Endothelial cell (in vitro differentiated cells): ENCODE results near the gene THYN1. TPM values are rescaled to one million over a fixed set of nuclear protein-coding genes. Genes with fewer than 3 reads are reported as not detected.

Experiments
- DNase-seq: peaks from one replicate; pipeline ENCODE4 v3.0.0; 2021; ENCODE audit warnings: low spot score
- H3K27ac Mint-ChIP-seq: one replicate; pipeline ENCODE4 v1.8.0; 2021; ENCODE audit warnings: mixed read lengths, inconsistent platforms; ENCODE audit not compliant: unreplicated experiment
- H3K27me3 Mint-ChIP-seq: one replicate; pipeline ENCODE4 v1.8.0; 2021; ENCODE audit warnings: mild to moderate bottlenecking, moderate library complexity, mixed read lengths, inconsistent platforms; ENCODE audit not compliant: unreplicated experiment
- H3K36me3 Mint-ChIP-seq: one replicate; pipeline ENCODE4 v1.8.0; 2021; ENCODE audit warnings: mild to moderate bottlenecking, low read depth, mixed read lengths, inconsistent platforms; ENCODE audit not compliant: unreplicated experiment
- H3K4me1 Mint-ChIP-seq: one replicate; pipeline ENCODE4 v1.8.0; 2021; ENCODE audit warnings: mild to moderate bottlenecking, mixed read lengths, inconsistent platforms; ENCODE audit not compliant: unreplicated experiment
- H3K4me3 Mint-ChIP-seq: one replicate; pipeline ENCODE4 v1.8.0; 2021; ENCODE audit warnings: mild to moderate bottlenecking, mixed read lengths, inconsistent platforms; ENCODE audit not compliant: unreplicated experiment
- H3K9me3 Mint-ChIP-seq: one replicate; pipeline ENCODE4 v1.8.0; 2021; ENCODE audit warnings: mixed read lengths, inconsistent platforms; ENCODE audit not compliant: unreplicated experiment
- CTCF ChIP-seq: fragments of 200-600 bp; sonication (generic); IDR thresholded peaks from one replicate; pipeline ENCODE4 v1.5.0; 2021; ENCODE audit warnings: antibody characterized with exemption; ENCODE audit not compliant: unreplicated experiment
- total RNA-seq: library from RNA; stranded (reverse); fragmentation: NEBNext Ultra II Directional; extraction: Animal tissue kit (Norgen Biotek cat#: 25700); gene quantifications from one replicate; pipeline ENCODE4 v1.2.1, GENCODE V29; 2021; ENCODE audit not compliant: unreplicated experiment

Gene THYN1
- total RNA-seq, 1 donor from 2014 or later: 42.5 TPM

GRCh38 chr11:134224710-134225664, 28.2 kb downstream of the THYN1 start:
- Mint-ChIP-seq H3K4me1 (peaks cover 58% of the 10 kb centered on the region), H3K4me3 (peak overlapping the region; percentile 98), H3K36me3 (peaks cover 26% of the 10 kb centered on the region), H3K9me3 (no peaks in the 10 kb centered on the region), H3K27me3 (peaks cover 12% of the 10 kb centered on the region), H3K27ac (peak overlapping the region; percentile 79)
- TF ChIP-seq CTCF: no peak
- DNase-seq: peak; percentile 50

- Mint-ChIP-seq H3K27me3 (peaks cover 10% of the 10 kb centered on the region), H3K36me3 (peaks cover 25% of the 10 kb centered on the region), H3K4me1 (peaks cover 48% of the 10 kb centered on the region), H3K9me3 (no peaks in the 10 kb centered on the region), H3K27ac (peak within 1 kb of the TSS; percentile 80), H3K4me3 (peak within 1 kb of the TSS; percentile 98)
- TF ChIP-seq CTCF: no peak
- peak; percentile 97 for DNase-seq
Measured at GRCh38 chr11:134223836-134224709, 29.1 kb downstream of the THYN1 start, which contains the start of the genes NCAPD3 and VPS26B. Gene NCAPD3, minus strand, starts transcription at chr11:134223967. Its CDS starts 41 bp downstream, at chr11:134223926. Gene VPS26B, plus strand, starts transcription at chr11:134224671. Its CDS starts 452 bp downstream, at chr11:134225123.

- TF ChIP-seq CTCF: no peak
- H3K27ac Mint-ChIP-seq: peak overlapping the region; percentile 49
- peaks cover 39% of the 10 kb centered on the region for H3K4me1 Mint-ChIP-seq
- H3K9me3 Mint-ChIP-seq: no peaks in the 10 kb centered on the region
- peaks cover 10% of the 10 kb centered on the region for H3K27me3 Mint-ChIP-seq
- peaks cover 34% of the 10 kb centered on the region for H3K36me3 Mint-ChIP-seq
- DNase-seq: no peak
- peak overlapping the region; percentile 94 for H3K4me3 Mint-ChIP-seq
Measured at GRCh38 chr11:134223121-134223520, 30.0 kb downstream of the THYN1 start.

- Mint-ChIP-seq H3K27ac (no peak overlapping the region), H3K27me3 (no peaks in the 10 kb centered on the region), H3K4me3 (no peak overlapping the region), H3K4me1 (no peaks in the 10 kb centered on the region), H3K36me3 (peaks cover 12% of the 10 kb centered on the region), H3K9me3 (no peaks in the 10 kb centered on the region)
- no peak for TF ChIP-seq CTCF
- no peak for DNase-seq
Measured at GRCh38 chr11:134216816-134217215, 36.3 kb downstream of the THYN1 start.
